ENCODE data around the gene WDR62. TPM values are rescaled to one million over a fixed set of nuclear protein-coding genes. Genes with fewer than 3 reads are reported as not detected.

Gene WDR62
- total and polyA plus RNA-seq, 8 donors = 0.12 to 0.49 (median 0.37) TPM

GRCh38 chr19:36120092-36120983 is 65.6 kb downstream of the WDR62 start:
- no peaks in the 10 kb centered on the region for H3K27me3 ChIP-seq
- H3K4me3 ChIP-seq = no peak overlapping the region
- peaks cover 0 to 4% (median 2%) of the 10 kb centered on the region in 3 donors for H3K36me3 ChIP-seq
- ATAC-seq (no peak), FAIRE-seq (no peak), DNase-seq (peak in 1 of 6 donors; percentile 68)
- peaks cover 0 to 10% (median 6%) of the 10 kb centered on the region in 3 donors for H3K4me1 ChIP-seq
- H3K9me3 ChIP-seq = no peaks in the 10 kb centered on the region
- 89% methylated on average over 23 to 26 of the region's 26 CpGs for WGBS, 2 donors
- TF ChIP-seq CTCF (IDR thresholded peaks at IDR 0.05) = no peak
- no peak overlapping the region for H3K27ac ChIP-seq
- intact Hi-C loops (cut with DNase I) = no loop called here

GRCh38 chr19:36120984-36121358 is 66.3 kb downstream of the WDR62 start:
- DNase-seq (no peak), FAIRE-seq (no peak), ATAC-seq (no peak)
- WGBS, 2 donors = 92% methylated on average over 17 to 18 of the region's 18 CpGs
- Histone ChIP-seq H3K27me3 (no peaks in the 10 kb centered on the region), H3K27ac (no peak overlapping the region), H3K4me3 (no peak overlapping the region), H3K36me3 (peaks cover 0 to 4% (median 2%) of the 10 kb centered on the region in 3 donors), H3K4me1 (peaks cover 0 to 9% (median 3%) of the 10 kb centered on the region in 3 donors), H3K9me3 (no peaks in the 10 kb centered on the region)
- no peak for TF ChIP-seq CTCF (IDR thresholded peaks at IDR 0.05)
- intact Hi-C loops (cut with DNase I) = no loop called here

- DNase-seq (no peak), ATAC-seq (no peak), FAIRE-seq (no peak)
- intact Hi-C loops (cut with DNase I) = no loop called here
- peaks cover 0 to 4% (median 2%) of the 10 kb centered on the region in 3 donors for H3K36me3 ChIP-seq
- no peak overlapping the region for H3K4me3 ChIP-seq
- no peaks in the 10 kb centered on the region for H3K27me3 ChIP-seq
- WGBS, 2 donors = 90% methylated on average over 44 to 49 of the region's 49 CpGs
- no peak for TF ChIP-seq CTCF (IDR thresholded peaks at IDR 0.05)
- H3K9me3 ChIP-seq = no peaks in the 10 kb centered on the region
- H3K4me1 ChIP-seq = peaks cover 0 to 3% (median 0%) of the 10 kb centered on the region in 3 donors
- H3K27ac ChIP-seq = no peak overlapping the region
Measured at GRCh38 chr19:36121486-36122124, 66.9 kb downstream of the WDR62 start.

- Histone ChIP-seq H3K9me3 (no peaks in the 10 kb centered on the region), H3K27ac (no peak overlapping the region), H3K4me1 (peaks cover 0 to 5% (median 0%) of the 10 kb centered on the region in 3 donors), H3K27me3 (no peaks in the 10 kb centered on the region), H3K4me3 (no peak overlapping the region), H3K36me3 (peaks cover 0 to 4% (median 2%) of the 10 kb centered on the region in 3 donors)
- no peak for TF ChIP-seq CTCF (IDR thresholded peaks at IDR 0.05)
- intact Hi-C loops (cut with DNase I) = loop anchor here in 2 of 3 donors (5.0 kb wide), 2 partner anchors 42 to 47 kb away; no protein-coding TSS in a partner anchor
- no peak for DNase-seq
- no peak for ATAC-seq
- 81 to 85% methylated on average over 9 of the region's 9 CpGs for WGBS, 2 donors
- FAIRE-seq = no peak
Measured at GRCh38 chr19:36125557-36125956, 70.9 kb downstream of the WDR62 start.

All from pancreas (tissue), 10 donors.